Suprapubic skin (tissue), 4 donors: ENCODE data around the gene LSM3.

ENCODE experiments used
- EP300 ChIP-seq: sonication (generic); formaldehyde crosslinking; IDR thresholded peaks from one replicate; pipeline ENCODE4 v1.6.1; 2017; ENCODE audit warnings: antibody characterized with exemption
- POLR2A ChIP-seq, 2 donors: fragments of 450-650 bp; IDR thresholded peaks; one replicate each; pipeline ENCODE4 v1.6.1; 2017; ENCODE audit warnings: antibody characterized with exemption in 2 of 2, mild to moderate bottlenecking in 2 of 2, moderate library complexity in 2 of 2
- POLR2AphosphoS5 ChIP-seq, 3 donors: sonication (generic); formaldehyde crosslinking; IDR thresholded peaks; one replicate each; pipeline ENCODE4 v1.6.1; 2017; ENCODE audit warnings: antibody characterized with exemption in 3 of 3
- TF ChIP-seq, protein P1 (sequence below), 2 donors: fragments of 200-600 bp in 1 of 2; fragments of 450-650 bp in 1 of 2; sonication (generic) in 1 of 2; IDR thresholded peaks; one replicate each; pipeline ENCODE4 v1.5.1; 2016 to 2019; ENCODE audit warnings: antibody characterized with exemption in 2 of 2, mild to moderate bottlenecking in 1 of 2, moderate library complexity in 1 of 2

DNA sequence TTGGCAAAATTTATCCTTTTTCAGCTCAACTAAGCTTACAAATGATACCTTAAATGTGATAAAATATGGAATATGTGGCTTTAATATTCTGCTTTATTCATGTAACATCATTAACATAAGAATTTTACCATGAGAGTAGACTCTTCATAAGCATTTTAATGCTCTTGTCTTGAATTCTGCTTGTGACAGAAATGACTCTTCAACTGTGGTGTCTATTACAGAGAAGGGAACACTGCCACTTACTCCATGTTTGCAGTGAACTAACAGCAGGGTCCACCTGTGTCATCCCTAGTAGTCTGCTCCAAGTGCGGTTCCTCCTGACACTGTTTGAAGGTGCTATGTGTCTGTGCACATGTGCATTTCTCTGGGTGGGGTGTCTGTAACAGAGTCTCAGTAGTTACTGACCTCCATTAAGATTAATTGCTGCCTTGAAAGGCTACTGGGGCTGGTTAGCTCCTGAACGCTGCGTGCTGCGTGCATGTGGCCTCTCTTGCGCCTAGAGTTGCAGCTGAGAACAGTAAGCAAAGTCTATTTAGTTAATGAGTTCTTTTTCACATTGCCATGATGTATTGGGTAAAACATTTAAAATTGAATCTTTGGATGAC lies 8.3 kb downstream of the LSM3 start:
- TF ChIP-seq POLR2A (IDR thresholded peaks at IDR 0.05) (no peak), POLR2AphosphoS5 (IDR thresholded peaks at IDR 0.05) (no peak), EP300 (no peak)
- TF ChIP-seq, protein P1, sequence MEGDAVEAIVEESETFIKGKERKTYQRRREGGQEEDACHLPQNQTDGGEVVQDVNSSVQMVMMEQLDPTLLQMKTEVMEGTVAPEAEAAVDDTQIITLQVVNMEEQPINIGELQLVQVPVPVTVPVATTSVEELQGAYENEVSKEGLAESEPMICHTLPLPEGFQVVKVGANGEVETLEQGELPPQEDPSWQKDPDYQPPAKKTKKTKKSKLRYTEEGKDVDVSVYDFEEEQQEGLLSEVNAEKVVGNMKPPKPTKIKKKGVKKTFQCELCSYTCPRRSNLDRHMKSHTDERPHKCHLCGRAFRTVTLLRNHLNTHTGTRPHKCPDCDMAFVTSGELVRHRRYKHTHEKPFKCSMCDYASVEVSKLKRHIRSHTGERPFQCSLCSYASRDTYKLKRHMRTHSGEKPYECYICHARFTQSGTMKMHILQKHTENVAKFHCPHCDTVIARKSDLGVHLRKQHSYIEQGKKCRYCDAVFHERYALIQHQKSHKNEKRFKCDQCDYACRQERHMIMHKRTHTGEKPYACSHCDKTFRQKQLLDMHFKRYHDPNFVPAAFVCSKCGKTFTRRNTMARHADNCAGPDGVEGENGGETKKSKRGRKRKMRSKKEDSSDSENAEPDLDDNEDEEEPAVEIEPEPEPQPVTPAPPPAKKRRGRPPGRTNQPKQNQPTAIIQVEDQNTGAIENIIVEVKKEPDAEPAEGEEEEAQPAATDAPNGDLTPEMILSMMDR (IDR thresholded peaks at IDR 0.05), result no peak
